H1 (cell line): ENCODE results near the gene SLC6A2. TPM values are rescaled to one million over a fixed set of nuclear protein-coding genes. Genes with fewer than 3 reads are reported as not detected.

Experiments used
- CTCF ChIA-PET: fragments of 300-600 bp; sonication (Branson Sonifier 250); formaldehyde crosslinking; loops from one replicate; lab custom pipeline; 2021; ENCODE audit not compliant: partially characterized antibody; lab: Charles Lee
- POLR2A ChIA-PET: fragments of 300-600 bp; sonication (Branson Sonifier 250); formaldehyde crosslinking; loops from one replicate; lab custom pipeline; 2021; ENCODE audit warnings: inconsistent platforms; ENCODE audit not compliant: partially characterized antibody; lab: Charles Lee
- DNase-seq, 2 experiments: peaks; one replicate each; pipeline versions ENCODE4 v3.0.0 to v3.0.0-alpha.2; 2010 to 2022; ENCODE audit warnings: low spot score in 2 of 2, low read depth in 1 of 2, mixed read lengths in 1 of 2
- FAIRE-seq: peaks from 2 replicates; lab custom pipeline; 2011; peaks lifted over from hg19 to GRCh38; lab: Jason Lieb, UNC
- H2AFZ ChIP-seq: 2 replicates; pipeline ENCODE4 v1.8.1; 2012; ENCODE audit warnings: low read length, inconsistent platforms
- H2AK5ac ChIP-seq: 2 replicates; pipeline ENCODE4 v1.6.1; 2013; ENCODE audit warnings: low read depth, low read length
- H2BK120ac ChIP-seq: replicated peaks from 2 replicates; pipeline ENCODE3; 2013; ENCODE audit warnings: low read depth, low read length, inconsistent platforms
- H2BK12ac ChIP-seq: 2 replicates; pipeline ENCODE4 v1.6.1; 2013; ENCODE audit warnings: low read depth, low read length
- H2BK15ac ChIP-seq: 2 replicates; pipeline ENCODE4 v1.6.1; 2013; ENCODE audit warnings: low read length
- H2BK20ac ChIP-seq: 2 replicates; pipeline ENCODE4 v1.6.1; 2013; ENCODE audit warnings: low read length
- H2BK5ac ChIP-seq: 2 replicates; pipeline ENCODE4 v1.6.1; 2013; ENCODE audit warnings: low read depth, low read length
- H3K14ac ChIP-seq: 2 replicates; pipeline ENCODE4 v1.6.1; 2013; ENCODE audit warnings: inconsistent platforms; ENCODE audit not compliant: insufficient read length
- H3K18ac ChIP-seq: 2 replicates; pipeline ENCODE4 v1.6.1; 2013; ENCODE audit warnings: low read length; ENCODE audit errors: extremely low read depth
- H3K23ac ChIP-seq: 2 replicates; pipeline ENCODE4 v1.6.1; 2013; ENCODE audit warnings: inconsistent platforms; ENCODE audit not compliant: insufficient read length
- H3K23me2 ChIP-seq: 2 replicates; pipeline ENCODE4 v1.6.1; 2013; ENCODE audit warnings: low read depth, low read length
- H3K27ac ChIP-seq: 2 replicates; pipeline ENCODE4 v1.6.1; 2011; ENCODE audit warnings: low read depth, low read length, inconsistent platforms
- H3K27me3 ChIP-seq, 4 experiments: replicated peaks in 1 of 4; 1 replicate in 1 of 4; 2 replicates in 3 of 4; pipeline versions ENCODE4 v1.6.1 to v1.8.1; 2011 to 2013; ENCODE audit warnings: low read length in 3 of 4, mild to moderate bottlenecking in 3 of 4, inconsistent platforms in 2 of 4, mixed read lengths in 2 of 4, moderate library complexity in 1 of 4; ENCODE audit not compliant: control insufficient read depth in 3 of 4, insufficient read depth in 3 of 4; ENCODE audit errors: extremely low read depth in 1 of 4
- H3K36me3 ChIP-seq, 4 experiments: 2 replicates each; pipeline versions ENCODE4 v1.6.1 to v1.8.1; 2011 to 2013; ENCODE audit warnings: mild to moderate bottlenecking in 4 of 4, low read length in 3 of 4, moderate library complexity in 2 of 4, control low read depth in 1 of 4, inconsistent platforms in 1 of 4; ENCODE audit not compliant: insufficient read depth in 4 of 4, control insufficient read depth in 2 of 4
- H3K4ac ChIP-seq: replicated peaks from 2 replicates; pipeline ENCODE3; 2013; ENCODE audit warnings: low read length, low read depth, mixed read lengths, inconsistent platforms; ENCODE audit not compliant: insufficient read length
- H3K4me1 ChIP-seq, 4 experiments: replicated peaks in 1 of 4; 1 replicate in 1 of 4; 2 replicates in 3 of 4; pipeline versions ENCODE4 v1.6.1 to v1.8.1; 2011 to 2013; ENCODE audit warnings: low read length in 3 of 4, inconsistent platforms in 2 of 4, mixed read lengths in 1 of 4; ENCODE audit not compliant: insufficient read depth in 4 of 4, control insufficient read depth in 3 of 4
- H3K4me2 ChIP-seq, 2 experiments: 2 replicates each; pipeline versions ENCODE4 v1.6.1 to v1.8.1; 2011 to 2013; ENCODE audit warnings: low read depth in 2 of 2, low read length in 2 of 2, control low read depth in 1 of 2, inconsistent platforms in 1 of 2, mild to moderate bottlenecking in 1 of 2; ENCODE audit not compliant: insufficient read depth in 1 of 2
- H3K4me3 ChIP-seq, 4 experiments: fragments of 200-600, 300-600 bp in 1 of 4; sonication (generic), shearing (Covaris generic), sonication (Bioruptor Twin) in 1 of 4; 2 replicates each; pipeline versions ENCODE4 v1.5.1 to v1.8.1; 2011 to 2016; ENCODE audit warnings: low read length in 4 of 4, low read depth in 3 of 4, control low read depth in 2 of 4, inconsistent platforms in 2 of 4, mild to moderate bottlenecking in 2 of 4, mixed read lengths in 1 of 4, moderate library complexity in 1 of 4; ENCODE audit not compliant: insufficient read depth in 2 of 4; ENCODE audit errors: extremely low read depth in 1 of 4
- H3K56ac ChIP-seq: replicated peaks from 2 replicates; pipeline ENCODE3; 2013; ENCODE audit warnings: low read depth, mild to moderate bottlenecking, mixed read lengths, low read length, inconsistent platforms; ENCODE audit not compliant: insufficient read length
- H3K79me1 ChIP-seq: 2 replicates; pipeline ENCODE4 v1.6.1; 2013; ENCODE audit warnings: low read depth, low read length, control low read depth
- H3K79me2 ChIP-seq, 2 experiments: 2 replicates each; pipeline versions ENCODE4 v1.6.1 to v1.8.1; 2012 to 2013; ENCODE audit warnings: low read length in 2 of 2, mild to moderate bottlenecking in 2 of 2, inconsistent platforms in 1 of 2; ENCODE audit not compliant: insufficient read depth in 2 of 2, control insufficient read depth in 1 of 2
- H3K9ac ChIP-seq, 4 experiments: replicated peaks in 1 of 4; 1 replicate in 1 of 4; 2 replicates in 3 of 4; pipeline versions ENCODE4 v1.6.1 to v1.8.1; 2011 to 2013; ENCODE audit warnings: low read depth in 3 of 4, low read length in 3 of 4, control low read depth in 2 of 4, mild to moderate bottlenecking in 2 of 4, moderate library complexity in 2 of 4, inconsistent platforms in 1 of 4; ENCODE audit errors: extremely low read depth in 1 of 4
- H3K9me3 ChIP-seq, 2 experiments: 2 replicates each; pipeline versions ENCODE4 v1.6.1 to v1.8.1; 2012 to 2013; ENCODE audit warnings: mild to moderate bottlenecking in 2 of 2, moderate library complexity in 2 of 2, control low read depth in 1 of 2, inconsistent platforms in 1 of 2, low read depth in 1 of 2, low read length in 1 of 2, mixed read lengths in 1 of 2; ENCODE audit not compliant: insufficient read depth in 2 of 2
- H4K20me1 ChIP-seq, 2 experiments: replicated peaks in 1 of 2; 2 replicates each; pipeline versions ENCODE3 to v1.8.1; 2011 to 2013; ENCODE audit warnings: inconsistent platforms in 2 of 2, low read length in 2 of 2, mild to moderate bottlenecking in 1 of 2; ENCODE audit not compliant: insufficient read depth in 2 of 2, control insufficient read depth in 1 of 2
- H4K5ac ChIP-seq: 2 replicates; pipeline ENCODE4 v1.6.1; 2013; ENCODE audit warnings: low read length, low read depth, mixed read lengths, inconsistent platforms; ENCODE audit not compliant: insufficient read length
- H4K8ac ChIP-seq: 2 replicates; pipeline ENCODE4 v1.8.0; 2013; ENCODE audit warnings: mild to moderate bottlenecking, moderate library complexity, low read length, inconsistent platforms; ENCODE audit not compliant: insufficient read depth; ENCODE audit errors: extremely low read depth
- H4K91ac ChIP-seq: replicated peaks from 2 replicates; pipeline ENCODE3; 2013; ENCODE audit warnings: low read length, mixed read lengths, inconsistent platforms; ENCODE audit not compliant: insufficient read length
- BRCA1 ChIP-seq: IDR thresholded peaks from 2 replicates; pipeline ENCODE4 v1.6.1; 2012; ENCODE audit warnings: low read depth, low read length, improper control_type of control experiment
- CHD1 ChIP-seq: IDR thresholded peaks from 2 replicates; pipeline ENCODE4 v1.6.1; 2012; ENCODE audit warnings: low read depth, low read length, improper control_type of control experiment
- NANOG ChIP-seq: IDR thresholded peaks from 2 replicates; pipeline ENCODE4 v1.6.1; 2011; ENCODE audit warnings: low read length, low read depth, mild to moderate bottlenecking, inconsistent platforms; ENCODE audit not compliant: insufficient read depth, poor library complexity, severe bottlenecking
- NRF1 ChIP-seq: IDR thresholded peaks from 2 replicates; pipeline ENCODE4 v1.6.1; 2011; ENCODE audit warnings: mild to moderate bottlenecking, low read depth, low read length, improper control_type of control experiment
- RAD21 ChIP-seq, 2 experiments: IDR thresholded peaks in 1 of 2; conservative IDR thresholded peaks in 1 of 2; 2 replicates each; pipeline ENCODE4 v1.6.1; 2011; ENCODE audit warnings: low read depth in 2 of 2, low read length in 2 of 2, improper control_type of control experiment in 1 of 2, inconsistent platforms in 1 of 2, mild to moderate bottlenecking in 1 of 2, moderate library complexity in 1 of 2
- RXRA ChIP-seq: IDR thresholded peaks from 2 replicates; pipeline ENCODE4 v1.6.1; 2011; ENCODE audit warnings: low read depth, mild to moderate bottlenecking, low read length, moderate library complexity; ENCODE audit not compliant: insufficient read depth
- SIRT6 ChIP-seq: IDR thresholded peaks from one replicate; pipeline ENCODE4 v1.7.1; 2012; ENCODE audit warnings: low read length, inconsistent platforms
- SP1 ChIP-seq: IDR thresholded peaks from 2 replicates; pipeline ENCODE4 v1.6.1; 2011; ENCODE audit warnings: low read depth, low read length
- TEAD4 ChIP-seq: IDR thresholded peaks from 2 replicates; pipeline ENCODE4 v1.6.1; 2012; ENCODE audit warnings: low read depth, low read length, inconsistent platforms, mixed read lengths
- WGBS, 2 experiments: shearing (Covaris generic) in 1 of 2; methylation state at CpG; one replicate each; pipeline versions ENCODE4 v1.1.6 to v1.1.7; 2013 to 2015; ENCODE audit warnings: low lambda C conversion rate in 2 of 2, mixed read lengths in 2 of 2, inconsistent platforms in 1 of 2, low coverage in 1 of 2, missing lambda C conversion rate in 1 of 2; ENCODE audit not compliant: insufficient replicate concordance in 2 of 2, insufficient coverage in 1 of 2, insufficient read length in 1 of 2; ENCODE audit errors: extremely low coverage in 1 of 2, missing lambda C conversion rate in 1 of 2; 5-methylcytosine and 5-hydroxymethylcytosine counted together
- polyA plus RNA-seq, 7 experiments: library from polyadenylated mRNA; depleted of rRNA in 3 of 7; stranded (reverse) in 5 of 7; unstranded in 2 of 7; fragments of >200 nt in 5 of 7; fragments of 200-250 nt in 2 of 7; gene quantifications; 1 replicate in 5 of 7; 2 replicates in 1 of 7; 4 replicates in 1 of 7; pipeline versions ENCODE4 v1.2.1 to v1.2.3, GENCODE V29; 2011 to 2013; ENCODE audit warnings: missing spikeins in 2 of 7, mixed read lengths in 2 of 7
- total RNA-seq: library from RNA; stranded (reverse); fragmentation: NEBNext Ultra II Directional; extraction: Animal tissue kit (Norgen Biotek cat#: 25700); gene quantifications from 2 replicates; pipeline ENCODE4 v1.2.1, GENCODE V29; 2021
- TF ChIP-seq, protein P1 (sequence below): IDR thresholded peaks from 2 replicates; pipeline ENCODE4 v1.6.1; 2012; ENCODE audit warnings: inconsistent platforms
- TF ChIP-seq, protein P2 (sequence below): IDR thresholded peaks from 2 replicates; pipeline ENCODE4 v1.6.1; 2011; ENCODE audit warnings: low read depth, mild to moderate bottlenecking, low read length; ENCODE audit not compliant: insufficient read depth

Gene SLC6A2
- total and polyA plus RNA-seq, 2 of the 8 experiments (the other 6 are each of a cell fraction or from before 2014, with no cell fraction given): 0.35 TPM; not detected in 1

DNA sequence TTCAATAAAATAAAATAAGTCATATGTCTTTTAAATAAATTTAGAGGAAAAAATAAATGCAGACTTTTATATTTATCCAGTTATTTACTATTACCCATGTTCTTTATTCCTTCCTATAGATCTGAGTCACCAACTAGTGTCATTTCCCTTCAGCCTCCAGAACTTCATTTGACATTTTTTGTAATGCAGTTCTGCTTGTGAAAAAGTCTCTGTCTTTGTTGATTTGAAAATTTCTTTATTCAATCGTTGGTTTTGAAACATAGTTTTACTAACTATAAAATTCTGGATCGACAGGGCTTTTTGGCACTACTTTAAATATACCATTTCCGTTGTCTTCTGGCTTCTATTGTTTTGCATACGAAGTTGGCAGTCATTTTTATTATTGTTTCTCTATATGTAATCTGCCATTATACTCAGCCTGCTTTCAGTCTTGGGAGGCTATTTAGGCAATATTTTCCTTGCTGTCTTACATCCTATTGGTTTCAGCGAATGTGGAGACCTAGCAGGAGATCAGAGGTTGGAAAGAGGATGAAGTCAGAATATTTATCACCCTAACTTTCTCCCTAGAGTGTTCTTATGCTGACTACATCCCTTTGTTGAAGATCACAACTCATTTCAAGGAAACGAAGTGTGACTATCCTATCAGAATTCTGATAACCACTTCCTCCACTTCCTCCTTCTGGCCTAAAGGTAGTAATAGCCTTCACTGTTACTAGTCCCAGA, 42.0 kb upstream of the SLC6A2 start:
- no peak overlapping the region for H2AK5ac ChIP-seq
- no peak overlapping the region for H2BK12ac ChIP-seq
- no peak overlapping the region for H3K14ac ChIP-seq
- H2BK20ac ChIP-seq: no peak overlapping the region
- no peak for FAIRE-seq
- TF ChIP-seq SP1 (no peak), SIRT6 (no peak), BRCA1 (no peak), RXRA (no peak), NRF1 (no peak), CHD1 (no peak), NANOG (no peak), TEAD4 (no peak), RAD21 (IDR thresholded peaks at IDR 0.05 in 1 of 2, conservative IDR thresholded peaks at IDR 0.05 in 1 of 2; ENCODE audit: low read depth in 2 of 2, low read length in 2 of 2) (no peak)
- TF ChIP-seq, protein P1, sequence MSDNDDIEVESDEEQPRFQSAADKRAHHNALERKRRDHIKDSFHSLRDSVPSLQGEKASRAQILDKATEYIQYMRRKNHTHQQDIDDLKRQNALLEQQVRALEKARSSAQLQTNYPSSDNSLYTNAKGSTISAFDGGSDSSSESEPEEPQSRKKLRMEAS: no peak
- TF ChIP-seq, protein P2, sequence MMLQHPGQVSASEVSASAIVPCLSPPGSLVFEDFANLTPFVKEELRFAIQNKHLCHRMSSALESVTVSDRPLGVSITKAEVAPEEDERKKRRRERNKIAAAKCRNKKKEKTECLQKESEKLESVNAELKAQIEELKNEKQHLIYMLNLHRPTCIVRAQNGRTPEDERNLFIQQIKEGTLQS: no peak
- no peak for DNase-seq
- POLR2A ChIA-PET: no interaction called here
- H3K79me2 ChIP-seq: no peaks in the 10 kb centered on the region
- H3K27me3 ChIP-seq: no peaks in the 10 kb centered on the region
- H2AFZ ChIP-seq: no peak overlapping the region
- no peak overlapping the region for H3K4ac ChIP-seq
- no peaks in the 10 kb centered on the region for H3K23me2 ChIP-seq
- no peak overlapping the region for H3K18ac ChIP-seq
- H3K79me1 ChIP-seq: no peaks in the 10 kb centered on the region
- no peak overlapping the region for H3K56ac ChIP-seq
- no peak overlapping the region for H3K27ac ChIP-seq
- H3K36me3 ChIP-seq: no peaks in the 10 kb centered on the region
- 81% methylated on average over 6 of the region's 6 CpGs; no CpG with 5 or more reads in 1 of the 2 experiments for WGBS, 2 experiments
- H4K5ac ChIP-seq: no peak overlapping the region
- peaks cover 12 to 13% of the 10 kb centered on the region in 2 experiments for H3K9me3 ChIP-seq
- no peak overlapping the region for H3K23ac ChIP-seq
- no peak overlapping the region for H2BK120ac ChIP-seq
- no peak overlapping the region for H3K4me2 ChIP-seq
- no peaks in the 10 kb centered on the region for H4K20me1 ChIP-seq
- H4K91ac ChIP-seq: no peak overlapping the region
- no peak overlapping the region for H2BK5ac ChIP-seq
- no peak overlapping the region for H3K4me3 ChIP-seq
- no peak overlapping the region for H4K8ac ChIP-seq
- H3K9ac ChIP-seq: no peak overlapping the region
- no peak overlapping the region for H2BK15ac ChIP-seq
- H3K4me1 ChIP-seq: no peaks in the 10 kb centered on the region
- CTCF ChIA-PET: no interaction called here
